H1 (cell line): ENCODE results near the gene PRKAR2B. TPM values are rescaled to one million over a fixed set of nuclear protein-coding genes. Genes with fewer than 3 reads are reported as not detected.

Source experiments
- CTCF ChIA-PET: fragments of 300-600 bp; sonication (Branson Sonifier 250); formaldehyde crosslinking; loops from one replicate; lab custom pipeline; 2021; ENCODE audit not compliant: partially characterized antibody; lab: Charles Lee
- POLR2A ChIA-PET: fragments of 300-600 bp; sonication (Branson Sonifier 250); formaldehyde crosslinking; loops from one replicate; lab custom pipeline; 2021; ENCODE audit warnings: inconsistent platforms; ENCODE audit not compliant: partially characterized antibody; lab: Charles Lee
- DNase-seq, 2 experiments: peaks; one replicate each; pipeline versions ENCODE4 v3.0.0 to v3.0.0-alpha.2; 2010 to 2022; ENCODE audit warnings: low spot score in 2 of 2, low read depth in 1 of 2, mixed read lengths in 1 of 2
- FAIRE-seq: peaks from 2 replicates; lab custom pipeline; 2011; peaks lifted over from hg19 to GRCh38; lab: Jason Lieb, UNC
- H2AFZ ChIP-seq: 2 replicates; pipeline ENCODE4 v1.8.1; 2012; ENCODE audit warnings: low read length, inconsistent platforms
- H2AK5ac ChIP-seq: 2 replicates; pipeline ENCODE4 v1.6.1; 2013; ENCODE audit warnings: low read depth, low read length
- H2BK120ac ChIP-seq: replicated peaks from 2 replicates; pipeline ENCODE3; 2013; ENCODE audit warnings: low read depth, low read length, inconsistent platforms
- H2BK12ac ChIP-seq: 2 replicates; pipeline ENCODE4 v1.6.1; 2013; ENCODE audit warnings: low read depth, low read length
- H2BK15ac ChIP-seq: 2 replicates; pipeline ENCODE4 v1.6.1; 2013; ENCODE audit warnings: low read length
- H2BK20ac ChIP-seq: 2 replicates; pipeline ENCODE4 v1.6.1; 2013; ENCODE audit warnings: low read length
- H2BK5ac ChIP-seq: 2 replicates; pipeline ENCODE4 v1.6.1; 2013; ENCODE audit warnings: low read depth, low read length
- H3K14ac ChIP-seq: 2 replicates; pipeline ENCODE4 v1.6.1; 2013; ENCODE audit warnings: inconsistent platforms; ENCODE audit not compliant: insufficient read length
- H3K18ac ChIP-seq: 2 replicates; pipeline ENCODE4 v1.6.1; 2013; ENCODE audit warnings: low read length; ENCODE audit errors: extremely low read depth
- H3K23ac ChIP-seq: 2 replicates; pipeline ENCODE4 v1.6.1; 2013; ENCODE audit warnings: inconsistent platforms; ENCODE audit not compliant: insufficient read length
- H3K23me2 ChIP-seq: 2 replicates; pipeline ENCODE4 v1.6.1; 2013; ENCODE audit warnings: low read depth, low read length
- H3K27ac ChIP-seq: 2 replicates; pipeline ENCODE4 v1.6.1; 2011; ENCODE audit warnings: low read depth, low read length, inconsistent platforms
- H3K27me3 ChIP-seq, 4 experiments: replicated peaks in 1 of 4; 1 replicate in 1 of 4; 2 replicates in 3 of 4; pipeline versions ENCODE4 v1.6.1 to v1.8.1; 2011 to 2013; ENCODE audit warnings: low read length in 3 of 4, mild to moderate bottlenecking in 3 of 4, inconsistent platforms in 2 of 4, mixed read lengths in 2 of 4, moderate library complexity in 1 of 4; ENCODE audit not compliant: control insufficient read depth in 3 of 4, insufficient read depth in 3 of 4; ENCODE audit errors: extremely low read depth in 1 of 4
- H3K36me3 ChIP-seq, 4 experiments: 2 replicates each; pipeline versions ENCODE4 v1.6.1 to v1.8.1; 2011 to 2013; ENCODE audit warnings: mild to moderate bottlenecking in 4 of 4, low read length in 3 of 4, moderate library complexity in 2 of 4, control low read depth in 1 of 4, inconsistent platforms in 1 of 4; ENCODE audit not compliant: insufficient read depth in 4 of 4, control insufficient read depth in 2 of 4
- H3K4ac ChIP-seq: replicated peaks from 2 replicates; pipeline ENCODE3; 2013; ENCODE audit warnings: low read length, low read depth, mixed read lengths, inconsistent platforms; ENCODE audit not compliant: insufficient read length
- H3K4me1 ChIP-seq, 4 experiments: replicated peaks in 1 of 4; 1 replicate in 1 of 4; 2 replicates in 3 of 4; pipeline versions ENCODE4 v1.6.1 to v1.8.1; 2011 to 2013; ENCODE audit warnings: low read length in 3 of 4, inconsistent platforms in 2 of 4, mixed read lengths in 1 of 4; ENCODE audit not compliant: insufficient read depth in 4 of 4, control insufficient read depth in 3 of 4
- H3K4me2 ChIP-seq, 2 experiments: 2 replicates each; pipeline versions ENCODE4 v1.6.1 to v1.8.1; 2011 to 2013; ENCODE audit warnings: low read depth in 2 of 2, low read length in 2 of 2, control low read depth in 1 of 2, inconsistent platforms in 1 of 2, mild to moderate bottlenecking in 1 of 2; ENCODE audit not compliant: insufficient read depth in 1 of 2
- H3K4me3 ChIP-seq, 4 experiments: fragments of 200-600, 300-600 bp in 1 of 4; sonication (generic), shearing (Covaris generic), sonication (Bioruptor Twin) in 1 of 4; 2 replicates each; pipeline versions ENCODE4 v1.5.1 to v1.8.1; 2011 to 2016; ENCODE audit warnings: low read length in 4 of 4, low read depth in 3 of 4, control low read depth in 2 of 4, inconsistent platforms in 2 of 4, mild to moderate bottlenecking in 2 of 4, mixed read lengths in 1 of 4, moderate library complexity in 1 of 4; ENCODE audit not compliant: insufficient read depth in 2 of 4; ENCODE audit errors: extremely low read depth in 1 of 4
- H3K56ac ChIP-seq: replicated peaks from 2 replicates; pipeline ENCODE3; 2013; ENCODE audit warnings: low read depth, mild to moderate bottlenecking, mixed read lengths, low read length, inconsistent platforms; ENCODE audit not compliant: insufficient read length
- H3K79me1 ChIP-seq: 2 replicates; pipeline ENCODE4 v1.6.1; 2013; ENCODE audit warnings: low read depth, low read length, control low read depth
- H3K79me2 ChIP-seq, 2 experiments: 2 replicates each; pipeline versions ENCODE4 v1.6.1 to v1.8.1; 2012 to 2013; ENCODE audit warnings: low read length in 2 of 2, mild to moderate bottlenecking in 2 of 2, inconsistent platforms in 1 of 2; ENCODE audit not compliant: insufficient read depth in 2 of 2, control insufficient read depth in 1 of 2
- H3K9ac ChIP-seq, 4 experiments: replicated peaks in 1 of 4; 1 replicate in 1 of 4; 2 replicates in 3 of 4; pipeline versions ENCODE4 v1.6.1 to v1.8.1; 2011 to 2013; ENCODE audit warnings: low read depth in 3 of 4, low read length in 3 of 4, control low read depth in 2 of 4, mild to moderate bottlenecking in 2 of 4, moderate library complexity in 2 of 4, inconsistent platforms in 1 of 4; ENCODE audit errors: extremely low read depth in 1 of 4
- H3K9me3 ChIP-seq, 2 experiments: 2 replicates each; pipeline versions ENCODE4 v1.6.1 to v1.8.1; 2012 to 2013; ENCODE audit warnings: mild to moderate bottlenecking in 2 of 2, moderate library complexity in 2 of 2, control low read depth in 1 of 2, inconsistent platforms in 1 of 2, low read depth in 1 of 2, low read length in 1 of 2, mixed read lengths in 1 of 2; ENCODE audit not compliant: insufficient read depth in 2 of 2
- H4K20me1 ChIP-seq, 2 experiments: replicated peaks in 1 of 2; 2 replicates each; pipeline versions ENCODE3 to v1.8.1; 2011 to 2013; ENCODE audit warnings: inconsistent platforms in 2 of 2, low read length in 2 of 2, mild to moderate bottlenecking in 1 of 2; ENCODE audit not compliant: insufficient read depth in 2 of 2, control insufficient read depth in 1 of 2
- H4K5ac ChIP-seq: 2 replicates; pipeline ENCODE4 v1.6.1; 2013; ENCODE audit warnings: low read length, low read depth, mixed read lengths, inconsistent platforms; ENCODE audit not compliant: insufficient read length
- H4K8ac ChIP-seq: 2 replicates; pipeline ENCODE4 v1.8.0; 2013; ENCODE audit warnings: mild to moderate bottlenecking, moderate library complexity, low read length, inconsistent platforms; ENCODE audit not compliant: insufficient read depth; ENCODE audit errors: extremely low read depth
- H4K91ac ChIP-seq: replicated peaks from 2 replicates; pipeline ENCODE3; 2013; ENCODE audit warnings: low read length, mixed read lengths, inconsistent platforms; ENCODE audit not compliant: insufficient read length
- CHD2 ChIP-seq: IDR thresholded peaks from 2 replicates; pipeline ENCODE4 v1.6.1; 2012; ENCODE audit warnings: low read length, improper control_type of control experiment
- EP300 ChIP-seq, 2 experiments: IDR thresholded peaks; 1 replicate in 1 of 2; 2 replicates in 1 of 2; pipeline ENCODE4 v1.6.1; 2011 to 2012; ENCODE audit warnings: low read depth in 2 of 2, low read length in 2 of 2, mild to moderate bottlenecking in 2 of 2, borderline replicate concordance in 1 of 2, inconsistent platforms in 1 of 2, moderate library complexity in 1 of 2
- HDAC6 ChIP-seq: IDR thresholded peaks from one replicate; pipeline ENCODE4 v1.7.1; 2012; ENCODE audit warnings: low read depth, mild to moderate bottlenecking, inconsistent platforms, low read length, moderate library complexity
- POU5F1 ChIP-seq: IDR thresholded peaks from 2 replicates; pipeline ENCODE4 v1.6.1; 2011; ENCODE audit warnings: low read depth, mild to moderate bottlenecking, low read length, moderate library complexity
- SIRT6 ChIP-seq: IDR thresholded peaks from one replicate; pipeline ENCODE4 v1.7.1; 2012; ENCODE audit warnings: low read length, inconsistent platforms
- SIX5 ChIP-seq: IDR thresholded peaks from 2 replicates; pipeline ENCODE4 v1.6.1; 2011; ENCODE audit warnings: mild to moderate bottlenecking, low read depth, low read length
- SP2 ChIP-seq: IDR thresholded peaks from 2 replicates; pipeline ENCODE4 v1.6.1; 2012; ENCODE audit warnings: mild to moderate bottlenecking, low read length, inconsistent platforms
- SUZ12 ChIP-seq: fragments of 200-600 bp; sonication (generic); IDR thresholded peaks from 2 replicates; pipeline ENCODE4 v1.6.1; 2012; ENCODE audit warnings: mild to moderate bottlenecking, inconsistent platforms, low read length, moderate library complexity, mixed read lengths
- WGBS, 2 experiments: shearing (Covaris generic) in 1 of 2; methylation state at CpG; one replicate each; pipeline versions ENCODE4 v1.1.6 to v1.1.7; 2013 to 2015; ENCODE audit warnings: low lambda C conversion rate in 2 of 2, mixed read lengths in 2 of 2, inconsistent platforms in 1 of 2, low coverage in 1 of 2, missing lambda C conversion rate in 1 of 2; ENCODE audit not compliant: insufficient replicate concordance in 2 of 2, insufficient coverage in 1 of 2, insufficient read length in 1 of 2; ENCODE audit errors: extremely low coverage in 1 of 2, missing lambda C conversion rate in 1 of 2; 5-methylcytosine and 5-hydroxymethylcytosine counted together
- polyA plus RNA-seq, 7 experiments: library from polyadenylated mRNA; depleted of rRNA in 3 of 7; stranded (reverse) in 5 of 7; unstranded in 2 of 7; fragments of >200 nt in 5 of 7; fragments of 200-250 nt in 2 of 7; gene quantifications; 1 replicate in 5 of 7; 2 replicates in 1 of 7; 4 replicates in 1 of 7; pipeline versions ENCODE4 v1.2.1 to v1.2.3, GENCODE V29; 2011 to 2013; ENCODE audit warnings: missing spikeins in 2 of 7, mixed read lengths in 2 of 7
- total RNA-seq: library from RNA; stranded (reverse); fragmentation: NEBNext Ultra II Directional; extraction: Animal tissue kit (Norgen Biotek cat#: 25700); gene quantifications from 2 replicates; pipeline ENCODE4 v1.2.1, GENCODE V29; 2021
- TF ChIP-seq, protein P1 (sequence below): IDR thresholded peaks from 2 replicates; pipeline ENCODE4 v1.6.1; 2011; ENCODE audit warnings: low read depth, mild to moderate bottlenecking, low read length; ENCODE audit not compliant: insufficient read depth

Gene PRKAR2B
- total and polyA plus RNA-seq, 2 of the 8 experiments (the other 6 are each of a cell fraction or from before 2014, with no cell fraction given): 10.4 to 37.0 TPM

DNA sequence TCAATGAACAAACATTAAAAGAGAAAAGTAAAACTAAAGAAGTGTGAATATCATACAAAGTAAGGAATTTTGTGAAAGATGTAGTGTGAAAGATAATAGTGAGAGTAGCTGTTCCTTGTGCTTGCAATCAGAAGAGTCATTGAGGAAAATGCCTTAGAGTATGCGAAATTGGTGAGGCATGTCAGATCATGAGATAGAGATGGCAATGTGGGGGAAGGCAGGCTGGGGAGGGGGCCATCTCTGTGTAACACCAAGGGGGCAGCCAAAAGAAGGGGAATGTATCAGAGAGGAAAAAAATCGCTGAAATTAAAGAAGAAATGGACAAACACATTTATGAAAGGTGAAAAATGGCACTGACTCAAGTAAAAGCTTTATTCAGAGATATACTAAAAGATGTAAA lies 19.6 kb upstream of the PRKAR2B start:
- no peaks in the 10 kb centered on the region for H4K20me1 ChIP-seq
- H3K23ac ChIP-seq: no peak overlapping the region
- no peak overlapping the region for H3K4me3 ChIP-seq
- TF ChIP-seq SP2 (no peak), SIRT6 (no peak), CHD2 (no peak), EP300 (IDR thresholded peaks at IDR 0.05; ENCODE audit: borderline replicate concordance in 1 of 2, low read depth in 2 of 2, low read length in 2 of 2) (no peak), POU5F1 (no peak), SUZ12 (no peak), SIX5 (no peak), HDAC6 (no peak)
- TF ChIP-seq, protein P1, sequence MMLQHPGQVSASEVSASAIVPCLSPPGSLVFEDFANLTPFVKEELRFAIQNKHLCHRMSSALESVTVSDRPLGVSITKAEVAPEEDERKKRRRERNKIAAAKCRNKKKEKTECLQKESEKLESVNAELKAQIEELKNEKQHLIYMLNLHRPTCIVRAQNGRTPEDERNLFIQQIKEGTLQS: no peak
- no peak overlapping the region for H2BK5ac ChIP-seq
- no peak overlapping the region for H2BK15ac ChIP-seq
- no peaks in the 10 kb centered on the region for H3K79me1 ChIP-seq
- no peak overlapping the region for H2AK5ac ChIP-seq
- FAIRE-seq: no peak
- H2AFZ ChIP-seq: no peak overlapping the region
- no peak overlapping the region for H4K5ac ChIP-seq
- no peak overlapping the region for H3K18ac ChIP-seq
- 87% methylated on average over 2 of the region's 2 CpGs; no CpG with 5 or more reads in 1 of the 2 experiments for WGBS, 2 experiments
- no peak overlapping the region for H2BK20ac ChIP-seq
- CTCF ChIA-PET: interaction anchor here (0.6 to 1.4 kb wide), 8 partner anchors 15 to 850 kb away, joined by 3 to 5 read pairs (median 4); no protein-coding TSS in a partner anchor
- no peaks in the 10 kb centered on the region for H3K9me3 ChIP-seq
- POLR2A ChIA-PET: interaction anchor here (0.6 to 1.1 kb wide), 2 partner anchors 7 to 74 kb away, joined by 3 to 4 read pairs; no protein-coding TSS in a partner anchor
- H2BK12ac ChIP-seq: no peak overlapping the region
- no peaks in the 10 kb centered on the region for H3K36me3 ChIP-seq
- no peak overlapping the region for H3K4me2 ChIP-seq
- H4K91ac ChIP-seq: no peak overlapping the region
- H3K56ac ChIP-seq: no peak overlapping the region
- no peaks in the 10 kb centered on the region; the same call in 1 of the 2 replicates for H3K23me2 ChIP-seq
- H4K8ac ChIP-seq: no peak overlapping the region
- no peaks in the 10 kb centered on the region for H3K27me3 ChIP-seq
- H3K27ac ChIP-seq: no peak overlapping the region
- no peak overlapping the region for H3K4ac ChIP-seq
- H2BK120ac ChIP-seq: no peak overlapping the region
- no peak overlapping the region for H3K9ac ChIP-seq
- H3K4me1 ChIP-seq: no peaks in the 10 kb centered on the region; a peak in 1 of 7 replicates
- no peak for DNase-seq
- H3K14ac ChIP-seq: no peak overlapping the region
- no peaks in the 10 kb centered on the region for H3K79me2 ChIP-seq
